ENCODE results near the gene SLC12A6.

The SLC12A6 gene

DNA sequence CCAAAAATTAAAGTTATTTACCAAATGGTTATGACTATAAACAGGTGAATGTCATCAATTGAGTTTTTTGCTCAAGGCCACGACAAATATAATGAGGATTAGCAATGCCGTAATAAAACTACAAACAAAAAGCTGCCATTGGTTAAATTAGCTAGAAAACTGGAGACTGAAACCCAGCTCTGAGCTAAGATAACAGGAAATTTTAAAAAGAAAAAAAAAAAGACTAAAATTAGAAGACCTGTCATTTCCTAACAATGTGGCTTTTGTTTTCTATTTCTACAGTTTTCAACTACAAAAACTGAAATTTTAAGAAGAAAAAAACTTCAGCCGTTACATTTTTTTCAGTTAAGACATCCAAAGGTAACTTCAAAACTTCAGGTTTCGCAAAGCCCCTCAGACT, 9.7 kb downstream of the SLC12A6 start:
- no peak for FAIRE-seq

DNA sequence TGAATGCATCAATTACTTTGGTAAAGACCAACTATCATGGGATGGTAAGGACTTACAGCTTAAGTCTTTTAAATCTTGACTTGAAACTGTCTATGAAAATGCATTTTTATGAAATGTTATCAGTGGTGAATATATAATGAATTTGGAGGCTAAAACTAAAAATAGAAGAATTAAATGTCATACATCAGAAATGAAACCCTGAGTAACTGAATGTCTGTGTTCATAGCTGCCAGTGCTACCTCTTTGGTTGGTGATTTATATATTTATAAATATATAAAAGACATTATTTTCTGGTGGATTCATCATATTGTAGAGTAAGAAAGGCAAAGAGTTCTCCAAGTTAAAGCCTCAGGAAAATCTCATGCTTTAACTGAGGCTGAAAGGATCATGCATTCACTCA, 12.2 kb downstream of the SLC12A6 start:
- FAIRE-seq, result no peak

DNA sequence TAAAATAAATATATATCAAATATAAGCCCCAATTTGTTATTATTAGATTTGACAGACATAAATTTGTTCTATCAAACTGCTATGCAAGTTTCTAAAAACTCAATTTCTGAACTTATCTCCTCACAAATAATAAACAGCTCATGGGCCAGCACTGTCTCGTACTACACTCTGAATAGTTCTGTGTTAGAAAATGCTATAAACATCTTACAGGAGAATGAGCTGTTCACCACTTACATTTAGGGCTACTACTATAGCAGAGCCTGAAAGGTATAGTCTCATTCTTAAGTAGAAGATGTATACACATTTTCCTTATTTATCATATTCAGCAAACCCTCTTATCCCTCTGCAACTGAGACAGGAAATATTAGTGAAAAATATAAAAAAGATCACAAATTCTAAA, 12.6 kb downstream of the SLC12A6 start:
- no peak for FAIRE-seq

DNA sequence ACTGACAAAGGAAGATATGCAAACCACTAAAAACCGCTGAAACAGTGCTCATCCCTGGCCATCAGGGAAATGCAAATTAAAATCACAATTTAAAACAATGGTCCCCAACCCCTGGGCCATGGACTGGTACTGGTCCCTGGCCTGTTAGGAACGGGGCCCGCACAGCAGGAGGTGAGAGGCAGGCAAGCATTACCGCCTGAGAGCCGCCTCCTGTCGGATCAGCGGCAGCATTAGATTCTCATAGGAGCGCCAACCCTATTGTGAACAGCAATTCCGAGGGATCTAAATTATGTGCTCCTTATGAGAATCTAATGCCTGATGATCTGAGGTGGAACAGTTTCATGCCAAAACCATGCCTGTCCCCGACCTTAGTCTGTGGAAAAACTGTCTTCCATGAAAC, 14.4 kb downstream of the SLC12A6 start:
- FAIRE-seq, result no peak

DNA sequence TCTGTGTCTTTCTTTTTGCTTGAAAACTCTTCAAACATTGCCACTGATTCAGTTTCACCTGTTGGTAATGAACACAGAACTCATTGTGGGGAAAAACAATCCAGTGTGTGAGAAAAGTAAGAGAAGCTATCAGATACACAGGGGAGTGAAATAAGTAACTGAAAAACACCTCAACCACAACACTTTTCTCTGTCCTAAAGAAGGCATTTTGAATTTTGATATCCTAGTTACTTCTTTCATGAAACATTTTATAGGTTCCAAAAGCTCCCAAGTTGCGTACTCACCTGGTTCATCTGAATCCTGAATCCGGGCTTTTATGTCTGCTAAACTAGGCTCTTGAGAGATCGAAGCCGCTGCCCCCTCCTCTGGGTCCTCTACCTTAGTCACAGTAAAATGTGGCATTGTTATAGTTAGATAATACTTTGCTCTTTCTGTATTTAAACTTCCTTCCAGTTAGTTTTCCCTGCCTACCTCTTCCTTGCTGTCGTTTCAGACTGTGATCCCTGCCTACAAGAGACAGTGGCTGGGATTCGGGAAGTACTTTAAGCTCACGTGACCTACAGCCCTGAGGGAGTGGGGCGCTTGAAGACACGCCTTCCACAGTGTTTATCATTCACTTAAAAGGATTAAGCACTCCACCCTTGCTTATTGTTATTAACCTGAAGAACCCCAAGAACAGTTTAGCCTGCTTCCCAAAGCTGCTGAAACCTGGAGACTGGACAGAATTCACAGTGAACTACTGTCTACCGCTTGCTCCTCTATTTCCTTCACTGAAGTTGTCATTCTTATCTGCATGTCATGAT, 19.1 kb downstream of the SLC12A6 start:
- FAIRE-seq, result peak; percentile 62

DNA sequence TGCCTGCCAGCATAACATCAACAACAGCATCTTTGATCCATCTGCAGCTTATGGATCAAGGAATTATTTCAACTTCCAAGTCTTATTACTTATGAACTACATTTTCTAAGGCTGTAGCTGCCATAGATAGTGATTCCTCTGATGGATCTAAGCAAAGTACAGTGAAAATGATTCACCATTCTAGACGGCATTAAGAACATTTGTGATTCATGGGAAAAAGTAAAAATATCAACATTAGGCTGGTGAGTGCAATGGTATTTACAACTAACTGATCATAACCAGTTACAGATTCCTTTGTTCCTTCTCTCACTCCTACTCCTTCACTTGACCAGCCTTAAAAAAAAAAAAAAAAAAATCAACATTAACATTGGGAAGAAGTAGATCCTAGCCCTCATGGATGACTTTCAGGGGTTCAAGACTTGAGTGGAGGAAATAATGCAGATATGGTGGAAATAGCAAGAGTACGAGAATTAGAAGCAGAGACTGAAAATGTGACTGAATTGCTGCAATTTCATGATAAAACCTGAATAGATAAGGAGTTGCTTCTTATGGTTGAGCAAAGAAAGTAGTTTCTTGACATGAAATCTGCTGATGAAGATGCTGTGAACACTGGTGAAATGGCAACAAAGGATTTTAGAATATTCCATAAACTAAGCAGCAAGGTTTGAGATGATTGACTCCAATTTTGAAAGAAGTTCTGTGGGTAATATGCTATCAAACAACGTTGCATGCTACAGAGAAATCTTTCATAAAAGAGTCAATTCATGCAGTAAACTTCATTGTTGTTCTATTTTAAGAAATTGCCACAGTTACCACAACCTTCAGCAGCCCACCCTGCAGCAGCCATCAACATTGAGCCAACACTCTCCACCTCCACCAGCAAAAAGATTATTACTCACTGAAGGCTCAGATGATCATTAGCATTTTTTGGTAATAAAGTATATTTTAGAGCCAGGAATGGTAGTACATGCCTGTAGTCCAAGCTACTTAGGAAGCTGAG, 22.8 kb downstream of the SLC12A6 start:
- FAIRE-seq, result no peak

DNA sequence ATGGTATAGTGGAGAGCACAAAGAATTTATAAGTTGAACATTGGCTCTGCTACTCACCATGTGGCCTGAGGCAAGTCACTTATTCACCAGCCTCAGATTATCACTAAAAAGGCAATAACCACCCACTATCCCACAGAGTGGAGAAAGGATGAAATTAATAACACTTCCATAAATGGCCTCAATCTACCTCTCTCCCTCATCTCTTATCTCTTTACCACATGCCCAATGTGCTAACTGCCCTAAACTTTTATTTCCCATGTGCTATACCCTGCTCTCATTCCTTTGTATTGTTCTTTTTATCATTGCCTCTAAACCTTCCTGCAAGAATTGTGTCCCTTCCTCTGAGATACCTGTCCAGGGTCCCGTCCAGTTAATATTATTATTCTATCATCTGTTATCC, 26.0 kb downstream of the SLC12A6 start:
- no peak for FAIRE-seq

DNA sequence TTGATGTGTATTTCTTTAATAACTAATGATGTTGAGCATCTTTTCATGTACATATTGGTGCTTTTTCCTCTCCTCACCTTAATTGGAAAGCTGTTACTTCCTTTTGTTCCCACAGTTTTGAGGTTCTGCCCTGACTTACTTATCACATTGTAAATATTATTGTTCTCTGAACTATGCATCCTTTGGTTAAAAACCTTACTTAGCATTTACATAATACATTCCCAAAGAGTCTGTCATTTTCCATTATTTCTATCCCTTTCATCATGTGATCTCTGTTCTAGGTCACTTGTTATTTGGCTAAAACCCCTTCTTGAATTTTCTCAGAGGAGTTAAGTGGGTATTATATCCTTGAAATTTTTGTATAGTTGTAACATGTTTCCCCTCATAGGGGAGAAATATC, 33.0 kb downstream of the SLC12A6 start:
- FAIRE-seq, result no peak

DNA sequence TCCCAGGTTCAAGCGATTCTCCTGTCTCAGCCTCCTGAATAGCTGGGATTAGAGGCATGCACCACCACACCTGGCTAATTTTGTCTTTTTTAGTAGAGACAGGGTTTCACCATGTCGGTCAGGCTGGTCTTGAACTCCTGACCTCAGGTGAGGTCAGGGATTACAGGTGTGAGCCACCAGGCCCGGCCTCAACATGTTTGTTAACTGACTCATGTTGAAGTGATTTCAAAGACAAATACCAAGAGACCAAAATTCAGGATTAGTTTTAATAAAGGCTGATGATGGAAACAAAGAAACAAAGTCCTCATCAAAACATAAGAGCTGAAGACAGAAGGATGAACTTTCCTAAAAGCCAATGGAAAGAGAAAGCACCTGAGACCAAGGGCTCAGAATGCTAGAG, 36.5 kb downstream of the SLC12A6 start:
- FAIRE-seq, result no peak

DNA sequence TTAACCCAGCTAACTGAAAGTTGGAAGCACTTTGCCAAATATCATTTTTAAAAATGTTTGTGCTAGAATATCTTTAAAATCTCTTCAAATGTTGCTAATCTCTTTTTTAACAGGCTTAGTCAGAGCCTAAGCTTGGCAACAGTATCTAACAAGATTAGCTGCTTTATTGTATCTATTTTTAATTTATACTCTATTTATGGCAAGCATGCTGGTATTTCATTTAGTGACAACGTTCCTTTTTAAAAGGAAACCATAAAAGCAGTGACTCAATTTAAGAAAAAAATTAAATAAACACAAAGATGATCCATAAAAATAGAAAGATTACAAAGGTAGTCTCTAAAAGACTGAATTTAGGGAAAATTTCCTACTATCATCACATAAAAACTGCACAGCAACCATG, 40.5 kb downstream of the SLC12A6 start:
- no peak for FAIRE-seq

DNA sequence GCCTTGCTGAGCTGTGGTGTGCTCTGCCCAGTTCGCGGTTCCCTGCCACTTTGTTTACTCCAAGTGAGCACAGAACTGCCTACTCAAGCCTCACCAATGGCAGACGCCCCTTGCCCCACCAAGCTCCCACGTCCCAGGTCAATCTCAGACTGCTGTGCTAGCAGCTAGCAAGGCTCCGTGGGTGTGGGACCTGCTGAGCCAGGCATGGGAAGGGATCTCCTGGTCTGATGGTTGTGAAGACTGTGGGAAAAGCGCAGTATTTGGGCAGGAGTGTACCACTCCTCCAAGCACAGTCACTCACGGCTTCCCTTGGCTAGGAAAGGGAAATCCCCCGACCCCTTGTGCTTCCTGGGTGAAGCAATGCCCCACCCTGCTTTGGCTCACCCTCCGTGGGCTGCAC, 45.0 kb downstream of the SLC12A6 start:
- FAIRE-seq, result no peak

DNA sequence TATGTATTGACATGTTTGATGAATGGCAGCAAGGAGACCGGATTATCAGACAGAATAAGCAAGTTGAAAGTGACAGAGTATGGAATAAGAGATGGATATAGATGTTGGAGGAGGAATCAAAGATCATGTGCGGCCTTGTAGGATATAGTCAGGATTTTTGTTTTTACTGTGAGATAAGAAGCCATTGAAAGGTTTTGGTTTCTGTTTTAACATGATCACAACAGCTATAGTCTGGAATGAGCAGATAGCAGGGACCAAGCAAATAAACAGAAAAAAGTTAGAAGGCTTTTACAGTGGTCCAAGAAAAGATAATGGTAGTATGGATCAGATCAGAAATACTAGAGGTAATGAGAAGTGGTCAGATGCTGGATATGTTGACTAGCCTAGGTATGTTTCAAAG, 52.6 kb downstream of the SLC12A6 start:
- no peak for FAIRE-seq

DNA sequence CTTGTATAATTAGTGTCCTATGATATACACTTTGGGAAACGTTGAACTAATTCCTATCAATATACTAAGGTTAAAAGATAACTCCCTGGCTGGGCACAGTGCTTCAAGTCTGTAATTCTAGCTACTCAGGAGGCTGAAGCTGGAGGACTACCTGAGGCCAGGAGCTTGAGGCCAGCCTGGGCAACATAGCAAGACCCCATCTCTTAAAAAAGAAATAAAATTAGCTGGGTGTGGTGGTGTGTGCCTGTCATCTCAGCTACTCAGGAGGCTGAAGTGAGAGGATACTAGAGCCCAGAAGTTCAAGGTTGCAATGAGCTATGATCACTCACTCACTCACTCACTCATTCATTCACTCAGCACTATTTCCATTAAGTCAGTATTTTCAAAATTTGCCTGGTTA, 55.2 kb downstream of the SLC12A6 start:
- FAIRE-seq, result no peak

DNA sequence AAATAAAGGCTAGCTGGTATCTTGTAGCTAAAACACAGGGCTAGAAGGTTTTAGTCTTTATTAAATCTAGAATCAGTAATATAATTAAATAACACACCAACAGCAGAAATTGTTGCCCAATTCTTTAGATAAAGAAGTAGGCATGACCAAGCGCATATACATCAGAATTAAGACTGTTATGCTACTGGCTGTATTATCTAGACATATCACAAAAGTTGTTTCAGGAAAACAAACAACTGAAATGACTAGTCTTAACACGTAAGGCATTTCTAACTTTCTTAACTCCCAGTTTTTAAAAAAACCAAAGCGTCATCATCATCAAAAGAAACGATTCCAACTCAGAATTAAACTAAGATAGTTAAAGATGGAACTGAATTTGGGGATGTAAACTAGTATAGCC, 57.4 kb downstream of the SLC12A6 start:
- FAIRE-seq, result no peak

DNA sequence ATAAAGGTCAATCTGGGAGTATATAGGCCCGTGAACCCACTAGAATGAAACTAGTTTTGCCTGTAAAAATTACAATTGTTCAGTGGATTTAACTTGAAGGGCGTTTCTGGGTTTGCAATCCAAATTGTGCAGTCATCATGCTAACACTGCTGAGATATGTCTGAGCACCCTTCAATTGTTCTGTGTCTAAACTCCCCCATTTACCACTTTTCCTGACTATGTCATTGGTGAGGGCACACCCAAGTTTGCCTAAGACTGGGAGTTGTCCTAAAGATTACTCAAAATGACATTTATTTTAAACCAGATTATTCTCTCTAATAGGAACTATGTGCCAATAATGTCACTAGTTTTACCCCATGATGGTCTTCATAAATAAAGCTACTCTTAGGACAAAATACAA, 58.2 kb downstream of the SLC12A6 start:
- no peak for FAIRE-seq

DNA sequence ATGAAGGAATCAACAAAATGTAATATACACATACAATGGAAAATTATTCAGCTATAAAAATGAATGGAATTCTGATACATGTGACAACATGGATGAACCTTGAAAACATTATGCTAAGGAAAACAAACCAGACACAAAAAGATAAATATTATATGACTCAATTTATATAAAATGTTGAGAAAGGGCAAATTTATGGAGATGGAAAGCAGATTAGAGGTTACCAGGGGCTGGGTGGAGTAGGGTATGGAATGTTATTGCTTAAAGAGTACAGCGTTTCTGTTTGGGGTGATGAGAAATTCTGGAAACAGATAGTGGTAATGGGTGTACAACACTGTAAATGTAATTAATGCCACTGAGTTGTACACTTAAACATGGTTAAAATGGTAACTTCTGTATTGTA, 61.9 kb downstream of the SLC12A6 start:
- no peak for FAIRE-seq

DNA sequence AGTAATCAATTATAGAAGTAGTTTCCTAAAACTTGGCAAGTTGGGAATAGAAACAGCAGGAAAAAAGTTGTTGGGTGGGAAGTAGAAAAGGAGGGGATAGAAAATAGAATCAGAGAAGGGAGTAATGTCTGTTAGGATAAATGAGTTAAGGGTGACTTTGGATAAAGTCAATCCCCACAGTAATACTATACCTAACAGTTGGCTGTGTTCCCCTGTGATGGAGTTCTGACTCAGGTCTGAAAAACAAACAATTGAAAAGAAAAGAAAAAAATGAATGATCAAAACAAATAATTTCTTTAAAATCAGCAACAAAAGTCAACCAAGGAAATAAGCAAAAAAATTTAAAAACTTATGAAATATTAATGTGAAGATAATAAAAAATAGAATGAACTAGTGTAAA, 62.4 kb downstream of the SLC12A6 start:
- FAIRE-seq, result no peak

DNA sequence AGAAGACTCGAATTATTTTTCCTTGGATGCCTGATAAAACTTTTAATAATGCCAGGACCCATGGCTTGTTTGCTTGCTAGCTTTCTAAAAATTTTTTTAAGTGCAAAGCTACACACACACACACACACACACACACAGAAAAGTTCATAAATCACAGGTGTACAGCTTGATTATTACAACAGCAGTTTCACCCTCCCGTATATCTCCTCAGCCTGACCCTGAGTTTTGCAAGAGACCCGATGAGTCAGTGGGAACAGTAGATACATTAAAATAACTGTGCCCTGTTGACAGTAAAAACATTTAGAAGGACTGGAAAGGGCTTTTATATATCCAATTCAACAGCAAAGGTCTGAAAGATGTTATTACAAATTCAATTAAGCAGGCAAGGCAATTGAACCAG, 66.1 kb downstream of the SLC12A6 start:
- no peak for FAIRE-seq

DNA sequence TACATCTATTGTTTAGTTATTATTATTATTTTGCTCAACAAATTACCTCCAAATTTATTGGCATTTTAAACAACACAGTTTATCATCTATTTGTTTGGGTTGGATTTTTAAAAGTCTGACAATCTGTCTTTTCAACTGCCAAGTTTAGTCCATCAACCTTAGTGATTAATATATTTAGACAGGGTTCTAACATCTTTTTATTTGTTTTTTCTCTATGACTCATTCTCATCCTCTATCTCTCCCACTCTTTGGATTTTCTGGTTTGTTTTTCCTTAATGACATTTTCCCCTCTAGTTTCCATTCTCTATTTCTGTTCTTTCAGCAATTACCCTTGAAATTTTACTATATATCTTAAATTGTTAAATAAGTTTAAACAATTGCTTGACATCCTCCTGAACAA, 70.8 kb downstream of the SLC12A6 start:
- no peak for FAIRE-seq

DNA sequence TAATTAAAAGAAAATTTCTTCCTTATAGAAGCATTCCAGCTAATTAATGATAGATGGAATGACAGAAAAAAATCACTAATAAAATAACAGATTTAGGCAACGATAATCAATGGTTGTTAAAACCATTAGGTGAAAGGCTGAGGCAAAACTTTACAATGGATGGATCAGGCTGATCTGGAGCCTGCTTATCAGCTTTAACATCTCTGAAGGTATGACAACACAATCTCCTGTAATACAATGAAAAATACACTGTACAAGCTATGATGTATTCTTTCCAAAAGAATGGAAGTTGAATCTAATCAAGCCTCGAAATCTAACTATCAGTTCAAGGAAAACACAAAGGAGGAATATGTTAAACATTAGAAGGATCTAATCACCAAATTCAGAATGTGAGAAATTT, 73.5 kb downstream of the SLC12A6 start:
- no peak for FAIRE-seq

DNA sequence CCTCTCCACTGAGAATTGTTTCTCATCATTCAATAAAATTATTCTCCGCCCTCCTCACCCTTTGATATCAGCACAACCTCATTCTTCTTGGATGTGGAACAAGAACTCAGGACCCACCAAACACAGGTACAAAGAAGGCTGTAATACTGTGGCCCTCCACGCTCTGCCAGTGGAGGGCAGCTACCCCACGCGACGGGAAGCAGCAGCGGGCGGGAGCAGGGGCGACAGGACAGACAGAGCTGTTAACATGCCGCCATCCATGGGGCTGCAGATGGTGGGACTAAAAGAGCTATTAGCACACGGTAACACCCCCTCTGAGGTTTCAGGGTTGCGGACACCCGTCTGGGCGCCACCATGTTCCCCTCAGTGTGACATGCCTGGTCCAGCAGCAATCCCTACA, 75.2 kb downstream of the SLC12A6 start:
- no peak for FAIRE-seq

DNA sequence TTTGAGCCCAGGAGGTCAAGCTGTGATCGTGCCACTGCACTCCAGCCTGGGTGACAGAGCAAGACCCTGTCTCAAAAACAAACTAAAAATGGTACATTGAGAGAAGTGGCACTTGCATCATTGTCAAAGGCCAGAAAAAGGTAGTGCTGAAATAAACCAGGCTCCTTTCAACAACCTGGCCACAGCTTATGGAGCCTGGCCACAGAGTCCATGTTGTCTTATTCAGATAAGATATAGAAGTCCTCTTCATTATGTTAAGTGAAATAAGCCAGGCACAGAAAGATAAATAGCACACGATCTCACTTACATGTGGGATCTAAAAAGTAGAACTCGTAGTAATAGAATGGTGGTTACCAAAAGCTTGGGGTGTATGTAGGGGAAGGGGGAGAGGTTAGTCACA, 78.0 kb downstream of the SLC12A6 start:
- no peak for FAIRE-seq

DNA sequence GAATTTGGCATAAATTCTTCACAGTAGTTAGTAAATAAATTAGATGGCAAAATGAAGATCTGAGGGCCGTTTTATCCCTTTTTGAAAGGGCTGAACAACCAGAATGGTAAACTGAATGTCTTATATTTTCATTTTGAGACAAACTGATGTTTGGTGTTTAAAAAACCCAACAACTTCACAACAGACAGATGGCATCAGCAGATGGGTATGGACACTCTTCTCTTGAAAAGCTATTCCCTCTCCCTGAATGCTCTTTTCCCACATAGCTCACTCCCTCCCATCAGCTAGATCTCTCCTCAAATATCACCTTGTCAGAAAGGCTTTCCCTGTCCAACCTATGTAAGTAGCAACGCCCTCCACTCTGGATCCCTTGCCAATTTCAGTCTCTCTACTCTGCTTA, 79.4 kb downstream of the SLC12A6 start:
- no peak for FAIRE-seq

DNA sequence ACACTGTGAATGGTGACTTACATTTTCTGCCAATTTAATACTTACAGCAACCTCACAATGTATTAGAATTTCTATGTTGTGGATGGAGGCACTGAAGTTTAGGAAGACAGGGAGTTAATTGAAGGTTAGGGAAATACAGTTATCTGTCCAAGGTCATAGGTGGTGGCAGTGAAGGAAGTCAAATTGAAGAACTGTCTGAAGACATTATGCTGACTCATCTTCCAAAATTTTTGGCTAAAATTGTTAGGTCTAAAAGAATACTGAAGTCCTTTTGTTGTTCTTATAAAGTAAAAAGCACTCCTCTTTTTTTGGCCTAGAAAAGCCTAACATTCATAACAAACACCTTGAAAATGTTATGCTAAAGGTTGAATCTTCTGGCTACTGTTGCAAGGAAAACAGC, 85.0 kb downstream of the SLC12A6 start:
- no peak for FAIRE-seq

Data from endometrium (tissue), 2 donors.